ENCODE measurements around the gene EFHD2.
"Not testable (repeated sequence)": the region's sequence is repeated elsewhere in the genome, so short reads cannot be mapped to it uniquely, and the experiment has no call there.

Gene EFHD2

DNA sequence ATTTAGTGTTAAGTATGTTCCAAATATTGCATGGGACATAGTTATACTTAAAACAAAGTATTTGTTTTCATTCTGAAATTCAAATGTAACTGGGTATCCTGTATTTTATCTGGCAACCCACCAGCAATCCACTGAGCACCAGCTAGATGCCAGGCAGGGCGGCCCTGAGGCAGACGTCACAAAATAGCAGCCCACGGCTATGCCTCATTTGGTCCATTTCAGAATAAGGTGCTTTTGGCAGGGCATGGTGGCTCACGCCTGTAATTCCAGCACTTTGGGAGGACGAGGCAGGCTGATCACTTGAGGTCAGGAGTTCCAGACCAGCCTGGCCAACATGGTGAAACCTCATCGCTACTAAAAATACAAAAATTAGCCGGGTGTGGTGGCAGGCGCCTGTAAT is 19.9 kb upstream of the EFHD2 start:
- DNase-seq = not testable (repeated sequence)

DNA sequence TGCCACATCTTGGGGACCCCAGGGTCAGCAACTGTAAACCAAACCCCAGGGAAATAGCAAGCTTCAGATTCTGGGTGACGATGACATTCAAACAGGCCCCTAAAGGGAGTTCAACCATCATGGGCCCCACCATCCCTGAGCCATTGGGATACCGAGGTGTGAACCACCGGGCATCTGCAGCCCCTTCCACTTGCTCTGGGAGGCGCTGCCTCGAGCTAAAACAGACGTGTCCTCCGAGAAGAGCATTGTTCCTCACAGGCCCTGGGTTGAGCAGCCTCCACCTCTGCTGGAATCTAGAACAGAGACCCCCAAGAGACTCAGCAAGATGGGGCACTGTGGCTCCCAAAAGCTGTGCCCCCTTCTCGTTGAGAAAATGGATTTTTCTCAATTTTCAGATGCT is 19.0 kb upstream of the EFHD2 start:
- no peak for DNase-seq

DNA sequence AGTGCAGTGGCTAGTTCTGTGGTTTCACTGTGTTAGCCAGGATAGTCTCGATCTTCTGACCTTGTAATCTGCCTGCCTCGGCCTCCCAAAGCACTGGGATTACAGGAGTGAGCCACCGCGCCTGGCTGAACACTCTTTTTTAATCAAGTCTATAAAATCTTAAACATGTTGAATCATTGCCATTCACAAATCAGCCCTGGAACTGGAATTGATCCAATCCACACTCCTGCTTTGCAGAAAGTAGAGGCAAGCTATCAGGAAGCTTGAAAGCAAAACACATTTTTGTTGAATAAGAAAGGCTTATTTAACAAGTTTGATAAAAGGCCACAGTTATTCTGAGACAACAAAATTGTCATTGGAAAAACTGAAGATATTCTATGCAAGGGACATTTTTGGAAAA is 18.3 kb upstream of the EFHD2 start:
- no peak for DNase-seq

DNA sequence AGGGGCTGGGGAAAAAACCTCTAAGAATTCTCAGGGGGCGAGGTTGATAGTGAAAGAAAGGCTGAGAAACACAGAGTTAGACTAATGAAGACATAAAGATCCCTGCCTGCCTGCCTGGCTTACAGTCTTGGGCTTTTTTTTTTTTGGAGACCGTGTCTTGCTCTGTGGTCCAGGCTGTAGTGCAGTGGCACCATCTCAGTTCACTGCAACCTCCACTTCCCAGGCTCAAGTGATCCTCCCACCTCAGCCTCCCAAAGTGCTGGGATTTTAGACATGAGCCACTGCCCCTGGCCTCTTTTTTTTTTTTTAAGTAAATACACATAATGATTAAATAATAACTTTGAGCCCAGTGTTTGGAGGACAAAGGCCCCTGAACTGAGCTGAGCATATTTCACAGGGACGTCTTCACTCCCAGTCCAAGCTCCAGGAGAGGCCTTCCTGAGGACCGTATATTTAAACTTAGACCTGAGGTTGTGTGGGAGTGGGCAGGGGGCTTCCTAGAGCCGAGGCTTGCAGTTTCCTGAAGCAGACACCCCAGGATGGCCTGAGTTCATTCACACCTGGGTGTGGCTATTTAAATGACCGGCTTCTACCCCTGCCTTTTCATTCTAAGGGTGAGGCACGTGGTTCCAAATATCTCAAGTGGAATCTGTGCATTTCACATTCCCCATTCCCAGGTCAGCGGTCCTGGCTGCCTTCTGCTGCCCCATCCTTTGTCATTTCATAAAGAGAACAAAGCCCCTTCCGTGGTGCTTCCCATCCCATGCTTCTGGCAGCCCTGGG is 16.0 kb upstream of the EFHD2 start:
- DNase-seq = no peak

DNA sequence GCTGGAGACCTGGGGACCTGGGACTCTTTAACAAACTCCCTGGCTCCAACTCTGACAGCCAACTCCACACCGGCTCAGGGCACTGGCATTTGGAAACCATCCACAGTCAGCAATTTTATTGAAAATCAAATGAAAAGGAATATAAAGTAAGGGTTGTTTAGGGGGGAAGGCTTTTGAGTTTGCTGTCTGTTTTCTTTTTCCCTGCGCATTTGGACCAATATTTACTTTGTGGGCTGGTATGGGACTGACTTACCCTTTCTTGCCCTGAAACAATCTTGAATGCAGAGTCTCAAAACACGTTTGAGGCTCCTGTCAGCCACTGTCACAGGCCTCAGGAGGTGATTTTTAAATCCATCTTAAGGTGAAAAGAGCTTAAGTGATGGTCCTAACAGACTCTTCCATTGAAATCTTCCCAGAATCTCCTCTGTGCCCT is 15.4 kb upstream of the EFHD2 start:
- no peak for DNase-seq

DNA sequence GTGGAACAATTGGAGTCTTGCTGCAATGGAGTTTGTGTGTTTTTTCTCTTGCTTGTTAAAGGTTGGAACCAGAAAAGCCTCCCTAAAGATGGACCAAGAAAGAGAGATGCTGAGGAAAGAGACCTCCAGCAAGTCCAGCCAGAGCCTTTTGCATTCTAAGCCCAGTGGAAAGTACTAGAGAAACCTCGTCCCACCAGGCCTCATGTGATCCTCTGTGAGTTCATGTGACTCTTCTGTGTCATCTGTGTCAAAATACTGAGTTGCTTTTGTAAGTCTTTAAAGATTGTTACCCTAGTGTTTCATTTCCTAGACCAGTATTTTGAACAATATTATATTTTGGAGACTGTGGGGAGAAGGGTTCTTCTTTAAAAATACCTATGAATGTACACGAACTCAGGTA is 12.5 kb upstream of the EFHD2 start:
- no peak for DNase-seq

DNA sequence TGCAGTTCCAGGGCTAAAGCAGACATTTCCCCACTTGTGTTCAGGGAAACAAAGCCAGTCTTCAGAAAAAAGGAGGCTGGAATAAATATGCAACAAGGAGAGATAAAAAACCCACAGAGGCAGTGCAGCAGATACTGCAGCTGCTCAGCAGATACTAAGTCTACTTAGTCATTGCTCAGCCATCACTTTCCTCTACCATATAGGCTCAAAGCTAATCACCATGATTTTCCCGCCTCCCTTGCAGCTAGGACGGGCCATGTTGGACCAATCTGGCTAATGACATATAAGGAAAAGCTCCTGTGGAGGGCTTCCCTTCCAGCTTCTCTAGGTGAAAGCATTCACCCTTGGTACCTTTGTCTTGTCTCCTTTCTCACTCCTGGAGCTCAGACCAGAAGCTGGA is 10.0 kb upstream of the EFHD2 start:
- DNase-seq = no peak

DNA sequence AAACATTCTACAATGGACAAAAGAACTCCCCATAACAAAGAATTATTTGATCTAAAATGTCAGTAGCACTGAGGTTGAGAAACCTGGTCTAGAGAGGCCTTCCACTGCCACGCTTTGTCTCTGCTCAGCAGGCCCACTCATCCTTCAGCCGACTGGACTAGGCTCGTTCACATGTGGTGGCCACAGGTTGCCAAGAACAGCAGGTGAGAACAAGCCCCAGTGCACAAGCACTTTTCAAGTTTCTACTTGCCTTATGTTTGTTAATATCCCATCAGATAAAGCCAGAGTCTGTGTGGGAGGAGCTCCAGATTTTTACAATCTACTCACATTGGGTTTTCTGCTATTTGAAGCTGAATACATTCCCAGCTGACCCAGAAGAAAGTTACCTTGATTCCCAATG is 9.1 kb upstream of the EFHD2 start:
- DNase-seq = no peak

DNA sequence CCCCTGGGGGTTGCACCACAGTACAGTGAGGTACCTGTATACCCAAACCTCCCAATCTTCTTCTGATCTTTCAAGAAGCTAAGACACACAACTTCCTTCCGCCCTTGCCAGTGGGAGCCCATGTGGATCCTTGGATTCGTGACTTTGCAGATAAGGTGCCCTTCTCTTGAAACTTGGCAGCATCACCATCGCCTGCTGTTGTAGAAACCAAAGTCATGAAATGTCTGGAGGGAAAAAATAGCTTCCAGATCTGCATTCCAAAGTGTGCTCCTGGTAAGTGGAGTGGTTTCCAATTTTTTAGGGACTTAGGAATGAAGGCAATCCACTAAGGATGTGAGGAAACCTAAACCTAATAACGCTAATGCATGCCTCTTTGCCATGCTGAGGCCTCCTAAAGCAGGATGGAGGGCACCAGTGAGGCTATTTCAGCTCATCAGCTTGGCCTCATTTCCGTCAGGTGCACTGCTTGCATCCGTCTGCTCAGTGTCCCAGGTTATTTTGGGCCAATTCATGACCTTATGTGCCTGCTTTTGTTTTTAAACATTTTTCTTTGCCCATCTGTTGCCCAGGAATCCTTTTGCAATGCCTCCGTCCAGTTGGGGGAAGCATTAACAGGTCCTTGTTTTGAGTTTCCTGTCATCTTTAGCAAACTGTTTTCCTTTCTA is 8.2 kb upstream of the EFHD2 start:
- DNase-seq = no peak

DNA sequence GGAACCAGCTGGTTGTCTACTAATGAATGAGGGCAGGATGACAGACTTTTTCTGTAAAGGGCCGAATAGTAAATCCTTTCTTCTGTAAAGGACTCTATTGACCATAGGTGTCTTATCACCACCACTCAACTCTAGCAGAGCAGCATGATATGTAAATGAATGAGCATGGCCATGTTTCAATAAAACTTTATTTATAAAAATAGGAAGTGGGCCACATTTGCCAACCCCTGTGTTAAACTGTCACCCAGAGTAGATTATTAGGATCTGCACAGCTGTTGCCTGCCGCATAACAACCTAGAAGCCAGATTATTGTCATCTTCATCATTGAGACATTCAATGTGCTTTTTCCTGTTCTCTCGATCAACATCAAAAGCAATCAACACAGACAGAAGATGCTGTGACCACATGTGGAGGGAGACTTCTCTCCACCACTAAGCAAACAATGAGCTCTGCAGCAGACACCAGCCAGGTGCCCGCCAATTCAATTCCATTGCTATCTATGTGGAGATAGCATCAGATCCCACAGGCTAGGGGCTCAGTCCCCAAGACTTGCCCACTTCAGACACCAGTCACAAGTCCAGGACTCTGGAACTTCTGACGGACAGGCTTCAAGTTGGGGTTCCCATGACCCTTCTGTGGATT is 6.8 kb upstream of the EFHD2 start:
- DNase-seq = no peak

DNA sequence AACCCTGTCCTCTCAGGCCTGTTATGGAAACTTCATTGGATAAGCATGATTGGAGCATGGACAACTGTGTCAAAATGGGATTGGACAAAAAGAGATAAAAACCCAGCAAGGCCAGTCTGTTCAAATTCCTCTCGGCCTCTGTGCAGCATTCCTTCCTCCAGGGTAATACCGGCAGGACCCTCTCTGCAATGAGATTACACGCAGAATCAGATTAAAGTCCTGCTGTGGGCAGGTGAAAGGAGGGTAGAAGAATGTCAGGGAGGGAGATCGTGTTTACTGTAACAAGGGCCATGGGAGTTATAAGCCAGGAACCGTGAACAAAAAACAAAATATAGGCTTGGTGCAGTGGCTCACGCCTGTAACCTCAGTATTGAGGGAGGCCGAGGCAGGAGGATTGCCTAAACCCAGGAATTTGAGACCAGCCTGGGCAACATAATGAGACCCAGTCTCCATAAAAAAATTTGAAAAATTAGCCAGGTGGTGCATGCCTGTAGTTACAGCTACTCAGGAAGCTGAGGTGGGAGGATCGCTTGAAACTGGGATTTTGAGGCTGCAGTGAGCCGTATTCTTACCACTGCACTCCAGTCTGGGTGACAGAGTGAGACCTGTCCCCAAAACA is 5.6 kb upstream of the EFHD2 start:
- DNase-seq = no peak

DNA sequence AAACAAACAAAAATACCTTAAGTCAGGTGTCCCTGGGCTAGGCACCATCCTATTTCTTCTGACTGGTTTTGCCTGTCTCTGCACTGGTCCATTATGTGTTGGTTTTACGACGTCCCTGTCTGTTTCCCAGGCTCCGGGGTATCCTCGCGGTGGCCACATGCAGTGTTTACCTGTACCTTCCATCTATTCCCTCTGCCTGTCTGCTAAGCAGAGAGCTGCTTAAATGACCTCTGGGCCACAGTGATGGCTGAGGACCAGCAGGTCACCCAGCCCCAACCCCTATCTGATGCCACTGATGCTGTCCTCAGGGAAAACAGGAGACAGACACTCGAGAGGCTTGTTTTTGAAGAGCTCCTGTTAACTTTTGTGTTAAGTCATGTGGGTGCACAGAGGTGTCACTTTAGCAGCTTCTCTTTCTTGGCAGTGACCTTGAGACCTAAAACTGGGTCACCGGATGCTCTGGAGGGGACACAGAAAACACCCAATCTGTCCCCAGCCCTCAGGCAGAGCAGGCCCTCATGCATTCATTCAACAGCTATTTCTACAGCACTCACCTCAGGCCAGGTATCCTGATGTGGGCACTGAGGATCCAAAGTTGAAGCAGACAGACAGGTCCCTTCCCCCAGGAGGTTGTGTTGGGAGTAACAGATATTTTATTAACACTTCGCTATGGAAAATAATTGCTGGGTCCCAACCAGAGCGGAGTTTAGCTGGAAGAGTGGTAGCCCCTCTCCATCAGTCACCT is 4.4 kb upstream of the EFHD2 start:
- DNase-seq = no peak

DNA sequence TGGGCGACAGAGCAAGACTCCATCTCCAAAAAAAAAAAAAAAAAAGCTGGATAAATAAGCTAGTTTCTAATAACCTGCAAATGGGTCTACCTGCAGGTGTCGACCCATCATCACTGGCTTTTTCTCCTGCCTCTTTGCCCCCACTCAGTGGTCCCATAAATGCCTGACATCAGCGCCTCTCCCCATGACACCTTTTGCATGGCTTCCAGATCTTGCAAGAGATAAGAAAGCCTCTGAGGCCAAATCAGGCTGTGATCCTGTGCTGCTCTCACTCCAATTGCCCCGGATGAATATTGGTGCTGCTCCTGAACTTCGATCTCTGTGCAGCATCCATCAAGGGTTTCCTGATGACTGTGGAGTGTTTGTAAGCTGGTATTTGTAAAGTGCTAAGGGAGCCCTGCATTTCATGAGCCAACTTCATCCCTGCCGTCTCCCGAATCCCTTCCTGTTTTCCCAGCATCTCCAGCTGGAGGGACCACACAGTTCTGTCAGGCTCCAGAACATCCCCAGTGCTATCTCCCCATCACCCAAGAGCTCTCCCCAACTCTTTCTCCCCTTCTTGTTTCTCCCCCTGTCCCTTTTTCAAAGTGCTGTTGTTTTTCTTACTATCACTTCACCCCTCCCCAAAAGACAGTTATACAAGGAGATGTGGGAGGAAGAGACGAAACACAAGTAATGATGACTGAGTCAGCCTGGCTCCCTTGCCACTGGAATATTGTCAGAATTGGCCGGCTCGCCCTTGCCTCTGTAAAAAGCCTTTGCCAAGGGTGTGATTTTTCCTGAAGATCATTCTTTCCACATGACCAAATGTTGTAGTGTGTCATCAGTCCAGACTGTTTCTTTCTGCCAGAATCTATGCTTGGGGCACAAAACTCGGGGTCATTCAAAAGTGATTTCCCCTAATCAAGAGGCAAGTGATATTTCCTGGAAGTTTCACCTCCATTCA is 2.8 kb upstream of the EFHD2 start:
- no peak for DNase-seq

DNA sequence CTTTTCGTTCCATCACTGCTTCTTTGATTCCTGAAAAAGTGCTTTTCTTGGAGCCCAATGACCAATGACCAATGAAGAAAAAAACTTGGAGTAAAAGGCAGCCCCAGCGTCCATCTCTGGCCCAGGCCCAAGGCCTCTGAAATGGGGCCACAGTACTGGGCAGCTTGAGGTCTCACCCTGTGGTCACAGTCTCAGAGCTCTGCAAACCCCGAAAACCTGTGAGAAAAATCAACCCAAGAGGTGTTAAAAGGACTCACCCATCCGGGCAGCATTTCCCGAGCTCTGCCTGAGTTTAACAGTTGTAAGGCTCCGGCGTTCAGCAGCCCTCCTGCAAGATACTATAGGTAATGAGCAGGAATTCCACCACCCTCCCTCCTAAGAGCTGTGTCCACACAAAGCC is 2.1 kb upstream of the EFHD2 start:
- DNase-seq = no peak

DNA sequence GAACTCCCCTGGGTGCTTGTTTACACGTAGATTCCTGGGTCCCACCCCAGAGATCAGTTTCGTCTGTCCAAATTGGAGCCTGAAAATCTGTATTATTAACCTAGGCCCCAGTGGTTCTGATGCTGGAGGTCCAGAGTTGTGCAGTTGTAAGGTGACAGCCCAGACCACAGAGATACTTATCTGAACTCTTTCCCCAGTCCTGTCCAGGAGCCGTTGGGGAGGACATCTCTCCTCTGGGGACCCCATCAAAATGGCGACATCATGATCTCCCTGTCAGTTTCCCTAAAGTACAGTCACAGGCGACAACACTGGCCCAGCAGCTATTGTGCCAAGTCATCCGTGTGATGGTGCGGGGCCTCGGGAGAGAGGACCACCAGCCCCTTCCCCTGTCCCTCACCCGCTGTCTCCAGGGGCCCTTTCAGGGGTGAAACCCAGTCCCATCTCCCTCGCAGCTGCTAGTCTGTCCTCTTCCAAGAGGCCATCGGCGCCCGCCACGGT is 749 bp upstream of the EFHD2 start:
- no peak for DNase-seq

DNA sequence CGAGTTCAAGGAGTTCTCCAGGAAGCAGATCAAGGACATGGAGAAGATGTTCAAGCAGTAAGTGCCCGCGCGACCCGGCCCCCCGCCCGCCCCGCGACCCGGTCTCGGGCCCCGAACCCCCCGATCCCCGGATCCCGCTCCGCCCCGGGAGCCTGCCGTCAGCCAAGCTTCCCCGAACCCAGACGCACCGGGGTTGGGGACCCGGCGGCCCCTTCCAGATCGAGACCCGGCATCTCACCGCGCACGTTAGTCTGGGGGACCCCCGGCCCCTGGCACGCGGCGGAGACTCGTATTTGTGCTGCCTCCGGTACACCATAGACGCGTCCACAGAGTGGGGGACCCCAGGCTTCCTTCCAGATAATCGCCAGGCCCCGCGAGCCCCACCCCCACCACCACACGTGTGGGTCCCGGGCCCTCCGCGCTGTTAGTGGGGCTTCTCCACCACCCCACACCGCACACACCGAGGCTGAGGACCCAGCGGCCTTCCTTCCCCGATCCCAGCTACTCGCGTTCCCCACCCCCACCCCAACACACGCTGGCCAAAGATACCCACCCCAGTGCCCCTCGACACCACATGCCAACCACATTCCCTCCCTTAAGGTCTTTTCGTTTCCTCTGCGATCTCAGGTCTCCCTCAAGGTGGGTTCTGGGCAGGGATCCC is 665 bp downstream of the EFHD2 start:
- no peak for DNase-seq

DNA sequence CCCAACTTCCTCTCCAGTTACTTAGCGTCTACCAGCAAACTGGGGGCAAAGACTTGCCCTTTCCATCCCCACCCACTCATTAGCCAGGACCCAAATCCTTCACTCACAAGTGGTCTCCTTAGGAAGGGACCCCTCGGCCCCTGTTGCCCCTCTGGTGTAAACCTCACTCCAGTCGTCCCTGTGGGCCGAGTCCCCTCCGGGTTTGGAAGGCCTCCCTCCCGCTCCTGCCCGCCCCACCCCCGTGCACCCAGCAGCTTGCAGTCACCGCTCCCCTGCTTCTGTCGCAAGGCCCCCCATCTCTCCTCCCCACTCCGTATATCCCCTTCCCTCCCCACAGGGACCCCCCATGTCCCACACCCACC is 1.2 kb downstream of the EFHD2 start:
- DNase-seq = no peak

DNA sequence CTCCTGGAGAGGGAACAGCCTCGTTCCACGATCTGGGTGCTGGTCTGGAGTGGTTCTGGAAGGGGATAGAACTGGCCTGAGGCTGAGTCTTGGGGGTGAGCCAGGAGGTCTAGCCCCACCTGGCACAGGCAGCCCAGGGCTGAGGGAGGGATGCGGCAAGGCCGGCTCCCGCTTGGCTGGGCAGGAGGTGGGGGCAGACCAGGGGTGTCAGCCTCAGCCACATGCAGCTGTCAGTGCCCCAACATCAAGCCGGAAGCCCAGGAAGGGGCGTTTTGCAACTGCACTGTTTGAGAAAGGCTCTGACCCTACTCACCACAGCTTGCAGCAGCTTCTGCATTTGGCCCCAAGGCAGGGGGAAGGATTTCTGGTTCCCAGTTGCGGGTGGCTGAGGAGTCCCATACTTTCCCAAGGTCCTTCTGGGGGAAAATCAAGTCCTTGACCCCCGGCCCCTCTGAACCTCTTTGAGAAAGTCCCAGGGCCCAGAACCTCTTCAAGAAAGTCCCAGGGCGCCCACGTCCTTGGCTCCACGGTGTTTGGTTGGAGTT is 2.0 kb downstream of the EFHD2 start:
- peak; percentile 70 for DNase-seq

DNA sequence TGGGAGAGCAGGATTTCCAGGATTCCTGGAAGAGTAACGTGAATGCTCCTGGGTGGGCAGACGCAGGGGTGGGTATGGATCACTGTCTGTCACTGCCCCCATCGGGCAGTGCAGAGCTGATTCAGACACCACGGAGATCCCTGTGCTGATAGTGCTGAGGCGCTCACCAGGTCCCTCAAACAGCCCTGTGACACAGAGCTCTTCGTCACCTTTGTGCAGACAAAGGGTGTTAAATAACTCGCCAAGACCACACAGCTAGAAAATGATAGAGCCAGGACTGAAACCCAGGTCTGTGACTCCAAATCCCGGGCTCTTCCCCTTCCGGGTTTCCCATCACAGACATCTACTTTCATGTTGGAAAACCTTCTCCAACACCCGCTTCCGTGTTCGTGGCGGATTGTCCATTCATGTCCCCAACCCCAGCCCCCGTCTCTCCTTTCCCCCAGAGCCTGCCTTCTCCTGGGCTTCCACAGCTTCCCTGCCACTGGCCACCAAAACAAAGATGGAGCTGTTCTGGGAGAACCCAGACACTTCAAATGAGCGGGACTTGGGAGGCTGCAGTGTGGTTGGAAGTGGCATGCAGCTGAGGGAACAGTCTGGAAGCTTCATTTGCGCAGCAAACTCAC is 2.6 kb downstream of the EFHD2 start:
- DNase-seq = peak; percentile 70

DNA sequence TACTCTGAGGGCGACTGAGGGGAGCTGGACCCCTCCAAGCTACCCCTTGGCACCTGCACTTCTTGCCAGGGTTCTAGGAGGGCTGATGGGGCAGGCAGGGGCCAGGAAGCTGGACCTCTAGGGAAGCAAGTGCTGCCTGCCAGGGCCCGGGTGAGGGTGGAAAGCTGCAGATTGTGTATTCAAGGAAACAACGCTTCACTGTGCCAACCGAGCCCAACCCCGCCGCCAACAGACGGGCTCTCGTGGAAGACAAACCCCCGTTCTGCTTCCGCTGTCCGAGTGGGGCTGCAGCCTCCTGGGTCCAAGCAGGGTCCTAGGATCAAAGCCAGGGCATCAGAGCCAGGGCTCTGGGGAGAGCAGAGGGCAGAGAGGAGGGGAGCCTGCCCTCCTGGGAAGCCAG is 3.2 kb downstream of the EFHD2 start:
- no peak for DNase-seq

Data from CD4-positive, alpha-beta T cell treated with Interleukin-17A for 1 hour (primary cell).